GM12878 (cell line): ENCODE measurements around the gene PIGS. TPM values are rescaled to one million over a fixed set of nuclear protein-coding genes. Genes with fewer than 3 reads are reported as not detected.

Experiments used
- ATAC-seq: fragments of 200-7000 bp; cut with Tn5 transposase; 3 replicates; pipeline ENCODE4 v1.9.1; 2020; ENCODE audit warnings: mild to moderate bottlenecking, moderate library complexity
- BruUV-seq: library from RNA; stranded (reverse); fragments of 400-500 nt; replicated peaks from 2 replicates; lab custom pipeline; 2021; lab: Mats Ljungman, UMichigan
- CTCF ChIA-PET: fragments of 300-600 bp; sonication (Branson Sonifier 250); formaldehyde crosslinking; extraction: SDS; loops from one replicate; lab custom pipeline; 2021; ENCODE audit warnings: inconsistent platforms; lab: Yijun Ruan, JAX
- POLR2A ChIA-PET: fragments of 350-600 bp; formaldehyde crosslinking; extraction: SDS; loops from one replicate; lab custom pipeline; 2021; ENCODE audit warnings: inconsistent platforms; lab: Charles Lee
- RAD21 ChIA-PET: fragments of 300-600 bp; sonication (Branson Sonifier 250); formaldehyde crosslinking; loops from one replicate; lab custom pipeline; 2023; ENCODE audit warnings: antibody characterized with exemption; ENCODE audit not compliant: unreplicated experiment; lab: Charles Lee
- SMC1A ChIA-PET: fragments of 300-600 bp; sonication (Branson Sonifier 250); formaldehyde crosslinking; loops from one replicate; lab custom pipeline; 2023; ENCODE audit not compliant: unreplicated experiment, uncharacterized antibody; lab: Charles Lee
- DNase-seq: peaks from one replicate; pipeline ENCODE4 v3.0.0-alpha.2; 2011; ENCODE audit warnings: low read depth, low spot score
- FAIRE-seq: peaks from 3 replicates; lab custom pipeline; 2011; peaks lifted over from hg19 to GRCh38; lab: Jason Lieb, UNC
- H2AFZ ChIP-seq: 2 replicates; pipeline ENCODE4 v1.6.0; 2011; ENCODE audit warnings: low read depth, low read length, control low read depth; ENCODE audit not compliant: control insufficient read depth
- H3K27ac ChIP-seq: 2 replicates; pipeline ENCODE4 v1.5.1; 2011; ENCODE audit warnings: control low read depth; ENCODE audit not compliant: control insufficient read depth, insufficient read depth
- H3K27me3 ChIP-seq, 2 experiments: replicated peaks in 1 of 2; 2 replicates each; pipeline versions ENCODE4 v1.6.0 to v1.6.1; 2011; ENCODE audit warnings: low read length in 1 of 2; ENCODE audit not compliant: control insufficient read depth in 2 of 2, insufficient read depth in 2 of 2
- H3K36me3 ChIP-seq, 2 experiments: 2 replicates each; pipeline ENCODE4 v1.5.1; 2011; ENCODE audit warnings: low read length in 1 of 2; ENCODE audit not compliant: control insufficient read depth in 2 of 2, insufficient read depth in 2 of 2
- H3K4me1 ChIP-seq: 2 replicates; pipeline ENCODE4 v1.6.1; 2011; ENCODE audit warnings: mild to moderate bottlenecking, low read length, moderate library complexity, mixed read lengths; ENCODE audit not compliant: control insufficient read depth, insufficient read depth
- H3K4me2 ChIP-seq: 2 replicates; pipeline ENCODE4 v1.6.0; 2011; ENCODE audit warnings: control low read depth; ENCODE audit not compliant: control insufficient read depth, insufficient read depth
- H3K4me3 ChIP-seq: fragments of 200-600 bp; sonication (generic); 2 replicates; pipeline ENCODE4 v1.5.1; 2016
- H3K79me2 ChIP-seq: 2 replicates; pipeline ENCODE4 v1.6.0; 2011; ENCODE audit warnings: low read length; ENCODE audit not compliant: control insufficient read depth, insufficient read depth
- H3K9ac ChIP-seq: 2 replicates; pipeline ENCODE4 v1.8.0; 2011; ENCODE audit warnings: low read length, control low read depth, mixed read lengths; ENCODE audit not compliant: control insufficient read depth, insufficient read depth
- H3K9me3 ChIP-seq: replicated peaks from 3 replicates; pipeline ENCODE4 v1.5.1; 2011; ENCODE audit warnings: mild to moderate bottlenecking, low read length; ENCODE audit not compliant: control insufficient read depth, insufficient read depth
- H4K20me1 ChIP-seq: 2 replicates; pipeline ENCODE4 v1.6.0; 2011; ENCODE audit not compliant: control insufficient read depth, insufficient read depth
- ATF7 ChIP-seq: fragments of 450-650 bp; IDR thresholded peaks from 2 replicates; pipeline ENCODE4 v1.6.1; 2016; ENCODE audit warnings: low read depth, mild to moderate bottlenecking
- CUX1 ChIP-seq: IDR thresholded peaks from 2 replicates; pipeline ENCODE4 v1.6.1; 2012; ENCODE audit warnings: improper control_type of control experiment, low read depth, low read length; ENCODE audit not compliant: insufficient replicate concordance
- EED ChIP-seq: sonication (generic); IDR thresholded peaks from 2 replicates; pipeline ENCODE4 v1.6.1; 2016; ENCODE audit warnings: antibody characterized with exemption, low read depth
- IKZF2 ChIP-seq, 2 experiments: fragments of 450-650 bp; IDR thresholded peaks; 2 replicates each; pipeline ENCODE4 v1.6.1; 2017; ENCODE audit warnings: mild to moderate bottlenecking in 2 of 2, moderate library complexity in 2 of 2
- IRF4 ChIP-seq: IDR thresholded peaks from 2 replicates; pipeline ENCODE4 v1.6.1; 2011; ENCODE audit warnings: low read depth, low read length
- MTA3 ChIP-seq: IDR thresholded peaks from 2 replicates; pipeline ENCODE4 v1.6.1; 2012; ENCODE audit warnings: low read length, inconsistent platforms, borderline replicate concordance
- NBN ChIP-seq: fragments of 450-650 bp; IDR thresholded peaks from 2 replicates; pipeline ENCODE4 v1.6.1; 2016
- NFXL1 ChIP-seq: fragments of 450-650 bp; IDR thresholded peaks from 2 replicates; pipeline ENCODE4 v1.6.1; 2017; ENCODE audit warnings: antibody characterized with exemption, mild to moderate bottlenecking, borderline replicate concordance
- PAX8 ChIP-seq: fragments of 450-650 bp; IDR thresholded peaks from 2 replicates; pipeline ENCODE4 v1.6.1; 2017; ENCODE audit warnings: mild to moderate bottlenecking, moderate library complexity
- REST ChIP-seq: IDR thresholded peaks from 2 replicates; pipeline ENCODE4 v1.6.1; 2012; ENCODE audit warnings: mild to moderate bottlenecking, low read depth, low read length
- SIX5 ChIP-seq: IDR thresholded peaks from 2 replicates; pipeline ENCODE4 v1.6.1; 2011; ENCODE audit warnings: mild to moderate bottlenecking, low read depth, low read length, moderate library complexity; ENCODE audit not compliant: severe bottlenecking
- TAF1 ChIP-seq: IDR thresholded peaks from 2 replicates; pipeline ENCODE4 v1.6.1; 2011; ENCODE audit warnings: mild to moderate bottlenecking, low read depth, low read length, borderline replicate concordance
- TBL1XR1 ChIP-seq: IDR thresholded peaks from 2 replicates; pipeline ENCODE4 v1.6.1; 2012; ENCODE audit warnings: low read depth, low read length, improper control_type of control experiment
- TCF3 ChIP-seq: IDR thresholded peaks from 2 replicates; pipeline ENCODE4 v1.6.1; 2012; ENCODE audit warnings: low read depth, mild to moderate bottlenecking, low read length, borderline replicate concordance; ENCODE audit not compliant: insufficient read depth
- TCF7 ChIP-seq: IDR thresholded peaks from 2 replicates; pipeline ENCODE4 v1.6.1; 2014; ENCODE audit warnings: antibody characterized with exemption, borderline replicate concordance
- ZBED1 ChIP-seq: IDR thresholded peaks from 2 replicates; pipeline ENCODE4 v1.6.1; 2016; ENCODE audit warnings: borderline replicate concordance
- ZNF217 ChIP-seq: fragments of 450-650 bp; IDR thresholded peaks from 2 replicates; pipeline ENCODE4 v1.6.1; 2017; ENCODE audit warnings: antibody characterized with exemption, mild to moderate bottlenecking
- ZNF622 ChIP-seq: fragments of 450-650 bp; IDR thresholded peaks from 2 replicates; pipeline ENCODE4 v1.6.1; 2017; ENCODE audit warnings: mild to moderate bottlenecking, inconsistent platforms
- WGBS: methylation state at CpG from one replicate; pipeline ENCODE4 v1.1.6; 2016; ENCODE audit warnings: low lambda C conversion rate; ENCODE audit not compliant: insufficient replicate concordance, insufficient coverage; ENCODE audit errors: missing lambda C conversion rate; 5-methylcytosine and 5-hydroxymethylcytosine counted together
- in situ Hi-C: fragments of 300-500 bp; cut with MboI; formaldehyde crosslinking; loops from 9 replicates; pipeline ENCODE4 v1.14.3; 2018; ENCODE audit warnings: mixed read lengths
- intact Hi-C: fragments of 100-400 bp; cut with micrococcal nuclease; formaldehyde crosslinking; loops from one replicate; pipeline ENCODE4 v1.14.2; 2022; ENCODE audit not compliant: unreplicated experiment
- polyA plus RNA-seq, 11 experiments: library from polyadenylated mRNA; depleted of rRNA in 4 of 11; unstranded in 6 of 11; stranded (reverse) in 5 of 11; fragments of >200 nt; fragmentation: Nextera tagmentation in 4 of 11; fragmentation: Illumina TruSeq in 1 of 11; extraction: Ambion mirVana in 4 of 11; extraction: Trizol in 1 of 11; gene quantifications; 1 replicate in 1 of 11; 2 replicates in 10 of 11; pipeline versions ENCODE4 v1.2.1 to v1.2.3, GENCODE V29; 2011 to 2016; ENCODE audit warnings: inconsistent platforms in 2 of 11, missing spikeins in 2 of 11, low read depth in 1 of 11
- total RNA-seq, 4 experiments: library from RNA; depleted of rRNA in 3 of 4; stranded (reverse); fragments of >200 nt in 3 of 4; fragmentation: Illumina TruSeq in 1 of 4; extraction: Trizol in 1 of 4; gene quantifications; 2 replicates each; pipeline versions ENCODE4 v1.2.1 to v1.2.3, GENCODE V29; 2013 to 2021

Gene PIGS
- total and polyA plus RNA-seq, 10 of the 15 experiments (the other 5 are each of a cell fraction or from before 2014, with no cell fraction given), result 27.5 to 73.7 (median 50.7) TPM

- DNase-seq, result no peak
- peaks cover 35 to 56% of the 10 kb centered on the region in 2 experiments for H3K36me3 ChIP-seq
- in situ Hi-C loops, result no loop called here
- TF ChIP-seq NFXL1 (no peak), ZNF622 (no peak), SIX5 (no peak), IKZF2 (IDR thresholded peaks at IDR 0.05) (no peak), ATF7 (no peak), CUX1 (no peak), ZNF217 (no peak), MTA3 (no peak), ZBED1 (no peak), TBL1XR1 (no peak), NBN (no peak), PAX8 (no peak), EED (no peak), TCF3 (no peak), IRF4 (no peak), TCF7 (no peak), TAF1 (no peak), REST (no peak)
Observed at GRCh38 chr17:28613931-28614381, 42.6 kb upstream of the PIGS start, which contains the start of gene RSKR. RSKR (minus strand) TSS chr17:28614185; CDS start chr17:28614161, 24 bp downstream.

More at GRCh38 chr17:28613931-28614381, 42.6 kb upstream of the PIGS start, which contains the start of gene RSKR:
- Histone ChIP-seq H3K4me3 (no peak within 1 kb of the TSS), H3K79me2 (no peaks in the 10 kb centered on the region), H2AFZ (no peak within 1 kb of the TSS), H3K27me3 (no peaks in the 10 kb centered on the region), H3K9me3 (no peaks in the 10 kb centered on the region), H3K4me1 (no peaks in the 10 kb centered on the region; the same call in none of the 2 replicates), H4K20me1 (no peaks in the 10 kb centered on the region), H3K27ac (no peak within 1 kb of the TSS; the same call in 1 of the 2 replicates), H3K4me2 (no peak within 1 kb of the TSS), H3K9ac (no peak within 1 kb of the TSS)
- no peak for ATAC-seq
- RAD21 ChIA-PET, result no interaction called here
- POLR2A ChIA-PET, result interaction anchor here (1.6 kb wide), 1 partner anchor 20 kb away, joined by 8 read pairs; no protein-coding TSS in a partner anchor
- SMC1A ChIA-PET, result interaction anchor here (0.5 to 2.8 kb wide), 4 partner anchors 43 to 73 kb away, joined by 4 to 18 read pairs (median 6); partner anchors contain the start of gene PIGS
- intact Hi-C loops, result loop anchor here (1.0 kb wide), 1 partner anchor 66 kb away; no protein-coding TSS in a partner anchor
- FAIRE-seq, result no peak
- CTCF ChIA-PET, result interaction anchor here (0.8 to 8.2 kb wide), 6 partner anchors 8 to 117 kb away, joined by 3 to 88 read pairs (median 16); partner anchors contain the start of gene SPAG5
- WGBS, result 80% methylated on average over 5 of the region's 5 CpGs
- BruUV-seq, result no TSS peak
